NOMO-1 treated with dmso at 0.1 percent for 144 hours (cell line): ENCODE results near the gene IL1R1.
"Not testable (repeated sequence)": the region's sequence is repeated elsewhere in the genome, so short reads cannot be mapped to it uniquely, and the experiment has no call there.

Experiments used
- DNase-seq: peaks from one replicate; lab custom pipeline; 2025; ENCODE audit not compliant: unreplicated experiment; lab: John Stamatoyannopoulos, UW

IL1R1 gene, protein sequence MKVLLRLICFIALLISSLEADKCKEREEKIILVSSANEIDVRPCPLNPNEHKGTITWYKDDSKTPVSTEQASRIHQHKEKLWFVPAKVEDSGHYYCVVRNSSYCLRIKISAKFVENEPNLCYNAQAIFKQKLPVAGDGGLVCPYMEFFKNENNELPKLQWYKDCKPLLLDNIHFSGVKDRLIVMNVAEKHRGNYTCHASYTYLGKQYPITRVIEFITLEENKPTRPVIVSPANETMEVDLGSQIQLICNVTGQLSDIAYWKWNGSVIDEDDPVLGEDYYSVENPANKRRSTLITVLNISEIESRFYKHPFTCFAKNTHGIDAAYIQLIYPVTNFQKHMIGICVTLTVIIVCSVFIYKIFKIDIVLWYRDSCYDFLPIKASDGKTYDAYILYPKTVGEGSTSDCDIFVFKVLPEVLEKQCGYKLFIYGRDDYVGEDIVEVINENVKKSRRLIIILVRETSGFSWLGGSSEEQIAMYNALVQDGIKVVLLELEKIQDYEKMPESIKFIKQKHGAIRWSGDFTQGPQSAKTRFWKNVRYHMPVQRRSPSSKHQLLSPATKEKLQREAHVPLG

GRCh38 chr2:102141970-102142828 is at the start of gene IL1R1:
Gene IL1R1 (plus strand): TSS chr2:102142746. CDS start chr2:102157725, 14,979 bp downstream.
- peak; percentile 34 for DNase-seq

DNA sequence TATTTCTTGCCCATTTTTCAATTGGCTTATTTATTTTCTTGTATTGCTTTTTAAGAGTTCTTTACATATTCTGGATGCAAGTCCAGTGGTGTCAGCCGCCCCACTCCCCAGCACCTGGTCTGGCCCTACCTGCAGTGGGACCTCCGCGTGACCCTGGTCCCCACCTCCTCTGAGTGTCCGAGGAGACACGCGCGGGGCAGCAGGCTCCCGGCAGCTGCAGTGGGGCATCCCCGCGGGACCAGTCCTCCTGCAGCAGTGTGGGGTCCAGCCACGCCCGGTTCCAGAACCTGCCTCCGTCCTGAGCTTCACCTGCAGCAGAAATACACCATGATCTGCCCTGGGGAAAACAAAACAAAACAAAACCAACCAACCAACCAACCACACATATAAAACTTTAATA is 48.9 kb upstream of the IL1R1 start:
- no peak for DNase-seq

- DNase-seq = no peak
Measured at GRCh38 chr2:102094917-102095316, 47.6 kb upstream of the IL1R1 start.

- no peak for DNase-seq
Measured at GRCh38 chr2:102096103-102096502, 46.4 kb upstream of the IL1R1 start.

GRCh38 chr2:102098756-102099155 is 43.8 kb upstream of the IL1R1 start:
- no peak for DNase-seq

DNA sequence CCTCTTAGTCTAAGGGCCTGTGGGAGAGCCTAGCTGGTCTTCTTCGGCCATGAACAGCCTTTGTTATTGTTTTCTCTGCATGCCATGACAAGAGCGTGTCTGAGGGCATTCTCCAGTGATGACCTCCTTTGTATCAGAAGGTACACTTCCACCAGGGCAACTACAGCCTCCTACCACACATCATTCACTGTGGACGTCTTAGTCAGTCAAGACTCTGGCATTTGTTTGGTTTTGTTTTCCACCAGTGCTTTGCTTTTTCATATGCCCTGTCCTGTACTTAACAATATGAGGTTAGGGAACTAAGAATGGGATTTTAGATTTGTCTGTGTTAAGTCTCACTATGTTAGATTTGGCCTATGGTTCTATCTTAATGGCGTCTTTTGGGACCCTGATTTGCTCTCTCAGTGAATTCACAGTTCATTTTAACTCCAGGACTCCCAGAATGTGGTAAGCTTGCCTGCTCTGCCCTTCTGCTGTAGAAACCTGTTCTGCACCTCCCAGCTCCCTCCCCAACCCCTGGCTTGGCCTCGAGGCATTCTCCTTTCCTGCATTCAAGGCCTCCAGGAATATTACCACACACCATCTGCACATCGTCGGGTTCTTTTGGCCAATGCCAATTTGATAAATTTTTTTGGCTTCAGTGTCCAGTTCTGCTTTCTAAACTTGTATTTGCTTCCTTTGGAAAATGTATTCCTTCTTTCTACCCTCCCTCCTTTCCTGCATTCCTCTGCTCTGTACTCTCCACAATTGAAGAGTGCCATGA is 42.8 kb upstream of the IL1R1 start:
- no peak for DNase-seq

DNA sequence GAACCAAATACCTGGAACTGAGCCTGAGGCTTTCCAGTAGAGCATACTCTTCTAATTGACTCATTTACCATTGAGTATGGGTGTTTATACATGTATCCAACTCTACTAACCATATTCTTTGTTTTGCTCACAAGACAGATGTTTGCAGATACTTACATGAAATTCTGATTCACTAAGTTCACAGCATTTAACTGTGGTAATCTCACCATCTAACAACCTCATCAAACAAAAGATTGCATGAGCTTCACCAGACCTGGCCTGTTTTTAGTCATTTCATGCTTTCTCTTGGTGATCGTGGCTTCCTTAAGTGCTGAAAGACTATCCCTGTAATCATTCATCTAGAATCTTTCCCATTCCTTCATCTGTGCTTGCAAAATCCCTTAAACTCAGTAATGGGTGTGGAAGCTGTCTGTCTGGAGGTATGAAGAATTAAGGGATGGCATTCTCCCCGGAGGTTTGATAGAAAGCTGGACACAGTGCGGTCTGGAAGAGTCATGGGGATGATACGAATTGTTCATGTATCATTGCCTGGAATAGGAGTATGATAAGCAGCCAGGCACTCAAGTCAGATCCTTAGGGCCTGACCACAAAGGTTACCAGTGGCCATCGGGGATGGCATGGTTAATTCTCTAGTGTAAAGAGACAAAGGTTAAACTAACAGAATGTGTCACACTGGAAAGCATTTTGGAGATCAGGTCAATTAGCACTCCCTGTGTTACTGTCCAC is 42.0 kb upstream of the IL1R1 start:
- no peak for DNase-seq

GRCh38 chr2:102101097-102101848 is 41.3 kb upstream of the IL1R1 start:
- no peak for DNase-seq

DNA sequence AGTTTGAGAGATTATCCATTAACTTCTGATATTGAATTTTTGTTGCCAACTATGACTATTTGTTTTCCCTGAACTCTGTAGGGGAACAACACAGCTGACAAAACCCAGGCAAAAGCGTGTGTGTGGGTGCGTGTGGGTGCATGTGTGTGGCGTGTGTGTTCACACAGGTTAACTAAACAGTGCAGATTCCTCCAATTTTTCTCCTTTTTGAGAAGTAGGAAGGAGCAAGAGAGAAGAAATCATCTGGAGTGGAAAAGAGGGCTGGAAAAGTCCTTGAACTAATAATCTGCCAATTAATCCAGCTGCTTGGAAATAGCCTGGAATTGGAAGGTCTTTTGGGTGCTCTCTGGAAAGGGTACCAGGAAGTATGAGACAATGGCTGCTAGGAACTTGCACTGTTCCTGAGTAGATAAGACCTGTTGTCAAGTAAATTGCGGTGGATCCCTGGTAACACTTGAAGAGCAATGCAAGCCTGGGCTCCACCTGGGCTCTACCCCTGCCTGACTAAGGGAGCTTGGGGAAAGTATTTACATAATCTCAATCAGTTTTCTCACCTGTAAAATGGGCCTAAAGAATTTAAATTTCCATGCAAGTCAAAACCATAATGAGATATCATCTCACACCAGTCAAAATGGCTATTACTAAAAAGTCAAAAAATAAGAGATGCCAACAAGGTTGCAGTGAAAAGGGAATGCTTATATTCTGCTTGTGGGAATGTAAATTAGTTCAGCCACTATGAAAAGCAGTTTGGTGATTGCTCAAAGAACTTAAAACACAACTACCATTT is 40.5 kb upstream of the IL1R1 start:
- DNase-seq = no peak

DNA sequence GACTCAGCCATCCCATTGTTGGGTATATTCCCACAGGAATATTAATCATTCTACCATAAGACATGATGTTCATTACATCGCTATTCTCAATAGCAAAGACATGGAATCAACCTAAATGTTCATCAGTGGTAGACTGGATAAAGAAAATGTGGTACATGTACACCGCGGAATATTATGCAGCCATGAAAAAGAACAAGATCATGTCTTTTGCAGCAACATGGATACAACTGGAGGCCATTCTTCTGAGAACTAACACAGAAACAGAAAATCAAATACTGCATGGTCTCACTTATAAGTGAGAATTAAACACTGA is 40.0 kb upstream of the IL1R1 start:
- not testable (repeated sequence) for DNase-seq

DNA sequence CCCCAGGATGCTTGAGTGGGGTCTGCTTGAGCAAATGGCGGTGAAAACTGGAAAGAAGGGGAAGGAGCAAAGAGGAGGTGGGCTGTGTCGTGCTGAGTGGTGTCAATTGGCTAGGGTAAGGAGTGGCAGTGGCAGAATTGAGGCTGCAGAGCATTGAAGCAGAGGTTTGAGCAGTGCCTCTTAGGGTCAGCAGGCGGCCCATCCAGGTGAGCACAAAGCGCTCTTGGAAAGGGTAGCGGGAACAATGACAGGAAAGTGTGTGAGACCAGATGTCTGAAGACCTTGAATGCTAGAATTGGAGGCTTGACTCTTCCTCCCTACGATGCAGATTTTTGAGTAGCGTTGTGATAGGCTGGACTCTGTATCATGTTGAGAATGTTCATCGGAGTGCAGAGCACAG is 39.3 kb upstream of the IL1R1 start:
- DNase-seq = no peak

GRCh38 chr2:102103992-102104871 is 38.3 kb upstream of the IL1R1 start:
- no peak for DNase-seq

- no peak for DNase-seq
Measured at GRCh38 chr2:102106133-102106556, 36.4 kb upstream of the IL1R1 start.

GRCh38 chr2:102106813-102107740 is 35.5 kb upstream of the IL1R1 start:
- not testable (repeated sequence) for DNase-seq

DNA sequence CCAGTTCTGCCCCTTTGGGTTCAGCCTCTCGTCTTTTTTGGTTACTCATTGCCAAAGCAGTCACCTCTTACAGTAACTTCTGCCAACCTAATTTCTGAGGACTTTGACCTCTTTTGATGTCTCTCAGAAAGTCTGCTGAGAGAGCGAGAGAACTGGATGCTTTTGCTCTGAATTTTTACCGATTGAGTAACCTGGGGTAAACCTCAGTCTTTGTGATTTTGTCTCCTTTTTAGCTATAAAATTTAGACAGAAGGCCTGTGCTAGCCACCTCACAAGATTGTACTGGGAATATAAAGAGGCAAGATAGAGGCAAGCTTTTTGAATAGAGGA is 34.8 kb upstream of the IL1R1 start:
- no peak for DNase-seq

DNA sequence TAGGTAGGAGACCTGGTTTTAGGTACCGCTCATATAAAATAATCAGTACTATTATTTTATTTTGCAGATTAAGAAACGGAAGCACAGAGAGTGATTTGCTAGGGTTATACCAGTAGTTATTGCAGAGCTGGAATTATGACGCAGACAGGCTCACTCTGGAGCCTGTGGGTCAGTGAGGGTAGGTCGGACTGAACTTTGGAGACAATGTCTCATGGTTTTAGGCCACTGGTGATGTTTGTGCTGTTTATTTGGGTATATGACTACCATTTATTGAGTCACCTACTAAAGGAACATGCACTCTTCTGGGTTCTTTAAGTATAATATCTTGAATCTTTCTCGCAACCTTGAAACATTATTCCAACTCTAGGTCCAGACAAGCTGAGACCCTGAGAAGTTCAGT is 33.5 kb upstream of the IL1R1 start:
- no peak for DNase-seq

GRCh38 chr2:102110171-102110570 is 32.4 kb upstream of the IL1R1 start:
- no peak for DNase-seq
